Kidney epithelial cell (primary cell): ENCODE measurements around the gene TMEM81. TPM values are rescaled to one million over a fixed set of nuclear protein-coding genes. Genes with fewer than 3 reads are reported as not detected.

Experiments
- DNase-seq: peaks from one replicate; pipeline ENCODE4 v3.0.0-alpha.2; 2010; ENCODE audit warnings: low read depth
- H3K27me3 ChIP-seq: 2 replicates; pipeline ENCODE4 v1.6.0; 2011; ENCODE audit warnings: low read length; ENCODE audit not compliant: control insufficient read depth, insufficient read depth
- H3K36me3 ChIP-seq: 2 replicates; pipeline ENCODE4 v1.5.1; 2011; ENCODE audit warnings: low read length; ENCODE audit not compliant: control insufficient read depth, insufficient read depth
- H3K4me3 ChIP-seq: 2 replicates; pipeline ENCODE4 v1.5.1; 2011; ENCODE audit warnings: low read depth, mild to moderate bottlenecking, control low read depth, low read length
- total RNA-seq: library from RNA; depleted of rRNA; stranded (reverse); fragments of >200 nt; gene quantifications from 2 replicates; pipeline ENCODE4 v1.2.3, GENCODE V29; 2015
- TF ChIP-seq, protein P1 (sequence below): IDR thresholded peaks from 2 replicates; pipeline ENCODE4 v1.5.1; 2011; ENCODE audit warnings: mild to moderate bottlenecking, moderate library complexity, low read length, control low read depth, inconsistent platforms; ENCODE audit not compliant: insufficient read depth, poor library complexity, severe bottlenecking

Gene TMEM81
- total RNA-seq, 1 donor from 2014 or later: 3.0 TPM

DNA sequence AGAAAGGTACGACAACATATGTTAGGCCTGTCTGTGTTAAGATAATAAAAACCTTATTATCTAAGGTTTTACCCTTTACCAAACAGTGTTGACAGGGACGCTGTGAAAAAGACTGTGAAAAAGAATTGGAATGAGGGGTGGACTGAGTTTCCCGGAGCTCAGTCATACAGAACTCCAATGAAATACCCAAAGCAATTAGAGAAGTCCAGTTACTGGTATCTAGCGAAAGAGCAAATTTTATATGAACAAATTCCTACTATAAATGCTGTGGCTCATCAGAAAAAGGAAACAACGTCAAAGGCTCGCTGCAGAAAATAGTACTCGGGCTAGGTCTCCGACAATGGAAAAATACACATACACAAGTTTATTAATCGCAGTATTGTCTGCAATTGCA, 38.2 kb upstream of the TMEM81 start:
- no peak for DNase-seq
- H3K27me3 ChIP-seq: no peaks in the 10 kb centered on the region
- TF ChIP-seq, protein P1, sequence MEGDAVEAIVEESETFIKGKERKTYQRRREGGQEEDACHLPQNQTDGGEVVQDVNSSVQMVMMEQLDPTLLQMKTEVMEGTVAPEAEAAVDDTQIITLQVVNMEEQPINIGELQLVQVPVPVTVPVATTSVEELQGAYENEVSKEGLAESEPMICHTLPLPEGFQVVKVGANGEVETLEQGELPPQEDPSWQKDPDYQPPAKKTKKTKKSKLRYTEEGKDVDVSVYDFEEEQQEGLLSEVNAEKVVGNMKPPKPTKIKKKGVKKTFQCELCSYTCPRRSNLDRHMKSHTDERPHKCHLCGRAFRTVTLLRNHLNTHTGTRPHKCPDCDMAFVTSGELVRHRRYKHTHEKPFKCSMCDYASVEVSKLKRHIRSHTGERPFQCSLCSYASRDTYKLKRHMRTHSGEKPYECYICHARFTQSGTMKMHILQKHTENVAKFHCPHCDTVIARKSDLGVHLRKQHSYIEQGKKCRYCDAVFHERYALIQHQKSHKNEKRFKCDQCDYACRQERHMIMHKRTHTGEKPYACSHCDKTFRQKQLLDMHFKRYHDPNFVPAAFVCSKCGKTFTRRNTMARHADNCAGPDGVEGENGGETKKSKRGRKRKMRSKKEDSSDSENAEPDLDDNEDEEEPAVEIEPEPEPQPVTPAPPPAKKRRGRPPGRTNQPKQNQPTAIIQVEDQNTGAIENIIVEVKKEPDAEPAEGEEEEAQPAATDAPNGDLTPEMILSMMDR: no peak
- no peaks in the 10 kb centered on the region for H3K36me3 ChIP-seq
- H3K4me3 ChIP-seq: peak overlapping the region; percentile 96

DNA sequence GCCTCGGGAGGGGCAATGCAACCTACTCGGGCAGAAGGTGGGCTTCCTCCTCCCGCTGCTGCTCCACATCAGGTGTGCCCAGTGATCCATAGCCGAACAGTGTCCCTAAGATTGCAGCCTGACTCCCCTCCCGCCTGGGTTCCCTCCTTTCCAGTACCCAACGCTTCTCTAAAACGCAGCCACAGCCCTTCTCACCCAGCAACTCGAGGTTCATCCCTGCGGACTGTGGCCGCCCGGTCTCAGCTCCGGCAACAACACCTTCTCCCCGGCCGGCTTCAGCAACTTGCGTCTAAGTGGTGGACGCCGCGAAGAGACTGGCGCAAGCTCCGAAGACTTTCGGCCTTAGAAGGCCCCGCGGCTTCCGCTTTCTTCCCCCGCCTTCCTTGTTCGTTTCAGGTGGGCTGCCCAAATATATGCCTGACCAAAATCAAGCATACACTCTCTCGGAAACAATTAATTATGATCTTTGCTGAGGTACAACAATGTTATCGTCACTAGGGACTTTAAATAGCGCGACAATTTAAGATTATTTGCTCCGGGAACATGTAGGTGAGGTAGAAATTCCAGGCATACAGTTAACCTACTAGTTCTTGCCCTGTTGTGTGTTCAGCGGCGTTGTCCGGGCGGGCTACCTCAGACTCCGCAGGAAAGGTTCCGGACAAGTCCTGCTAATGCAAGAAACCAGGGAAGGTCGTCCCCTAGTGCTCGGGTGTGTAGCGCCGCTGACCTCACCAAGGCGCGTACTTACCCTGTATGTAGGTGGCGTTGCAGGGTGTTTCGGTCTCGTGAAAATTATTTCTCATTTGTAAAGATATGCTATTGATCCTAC, 37.6 kb upstream of the TMEM81 start, which contains the start of gene RBBP5:
TSS of gene RBBP5 (minus strand) at position 319 of the 829 bp plus-strand sequence. CDS start at position 214, 105 bp downstream.
- Histone ChIP-seq H3K4me3 (peak within 1 kb of the TSS; percentile 96), H3K27me3 (no peaks in the 10 kb centered on the region), H3K36me3 (no peaks in the 10 kb centered on the region)
- DNase-seq: peak; percentile 88
- TF ChIP-seq, protein P1: peak; percentile 93

GRCh38 chr1:205118752-205119151, 34.5 kb upstream of the TMEM81 start:
- H3K27me3 ChIP-seq: no peaks in the 10 kb centered on the region
- no peaks in the 10 kb centered on the region for H3K36me3 ChIP-seq
- DNase-seq: no peak
- no peak overlapping the region for H3K4me3 ChIP-seq
- TF ChIP-seq, protein P1: no peak

- no peaks in the 10 kb centered on the region for H3K27me3 ChIP-seq
- no peak overlapping the region for H3K4me3 ChIP-seq
- no peaks in the 10 kb centered on the region for H3K36me3 ChIP-seq
- no peak for DNase-seq
- TF ChIP-seq, protein P1: no peak
These were observed 27.1 kb upstream of the TMEM81 start for GRCh38 chr1:205111354-205111753.

DNA sequence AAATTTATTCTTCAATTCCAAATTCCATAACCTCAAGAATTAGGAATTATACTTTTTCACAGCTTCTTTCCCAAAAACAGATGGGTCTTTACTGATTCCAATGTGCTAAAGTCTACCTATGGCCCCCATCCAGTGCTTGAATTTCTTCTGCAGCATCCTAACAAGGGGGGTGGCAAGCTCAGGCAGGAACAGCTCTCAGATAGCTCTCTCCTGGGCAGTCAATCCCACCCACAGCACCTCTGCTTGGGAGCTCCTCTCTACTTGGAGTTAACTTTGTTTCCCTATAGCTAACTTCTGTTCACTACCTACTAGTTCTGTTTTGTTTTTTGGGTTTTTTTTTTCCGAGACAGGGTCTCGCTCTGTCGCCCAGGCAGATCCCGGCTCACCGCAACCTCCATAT, 25.5 kb upstream of the TMEM81 start:
- no peak for DNase-seq
- H3K36me3 ChIP-seq: peaks cover 4% of the 10 kb centered on the region
- H3K4me3 ChIP-seq: no peak overlapping the region
- TF ChIP-seq, protein P1: no peak
- no peaks in the 10 kb centered on the region for H3K27me3 ChIP-seq

DNA sequence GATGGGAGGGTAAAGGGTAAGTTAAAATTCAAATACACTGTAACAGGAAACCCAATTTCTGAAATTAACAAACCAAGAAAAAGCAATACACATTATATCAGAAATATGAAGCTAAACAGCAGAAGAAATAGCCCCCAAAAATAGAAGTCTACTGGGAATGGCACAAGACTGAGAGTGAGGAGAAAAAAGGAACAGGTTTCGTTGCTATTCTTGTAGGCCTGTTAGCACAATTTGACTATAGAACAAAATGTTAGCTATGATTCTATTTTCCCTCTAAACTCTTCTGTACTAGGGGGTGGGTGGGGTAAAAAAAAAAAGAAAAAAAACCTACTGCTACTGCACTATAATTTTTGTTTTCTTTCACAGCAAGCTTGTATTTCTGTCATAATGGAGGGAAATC, 25.0 kb upstream of the TMEM81 start:
- no peaks in the 10 kb centered on the region for H3K27me3 ChIP-seq
- no peak for DNase-seq
- TF ChIP-seq, protein P1: no peak
- no peak overlapping the region for H3K4me3 ChIP-seq
- peaks cover 4% of the 10 kb centered on the region for H3K36me3 ChIP-seq
